ENCODE results near the gene GRB2.

- TF ChIP-seq CTCF (IDR thresholded peaks at IDR 0.05) (no peak), POLR2A (IDR thresholded peaks at IDR 0.05) (no peak)
Measured at GRCh38 chr17:75416006-75416405, 10.5 kb upstream of the GRB2 start.
